Inflammatory macrophage (primary cell): Measurements from ENCODE around the gene ELP4.
"Not testable (repeated sequence)": the region's sequence is repeated elsewhere in the genome, so short reads cannot be mapped to it uniquely, and the experiment has no call there.

Experiments used
- DNase-seq, 2 donors: peaks; one replicate each; pipeline ENCODE4 v3.0.0-alpha.2; 2020 to 2022

Gene ELP4

GRCh38 chr11:31555938-31556337 lies 46.4 kb downstream of the ELP4 start:
- DNase-seq = no peak

- DNase-seq = no peak
Measured at GRCh38 chr11:31558001-31558400, 48.4 kb downstream of the ELP4 start.

- no peak for DNase-seq
Measured at GRCh38 chr11:31560842-31561476, 51.4 kb downstream of the ELP4 start.

- not testable (repeated sequence) for DNase-seq
Measured at GRCh38 chr11:31564517-31564916, 55.0 kb downstream of the ELP4 start.

- not testable (repeated sequence) for DNase-seq
Measured at GRCh38 chr11:31574133-31574532, 64.6 kb downstream of the ELP4 start.

- not testable (repeated sequence) for DNase-seq
Measured at GRCh38 chr11:31575764-31576163, 66.2 kb downstream of the ELP4 start.

- DNase-seq = not testable (repeated sequence)
Measured at GRCh38 chr11:31579412-31579811, 69.8 kb downstream of the ELP4 start.

- no peak for DNase-seq
Measured at GRCh38 chr11:31582697-31583096, 73.1 kb downstream of the ELP4 start.

- DNase-seq = no peak
Measured at GRCh38 chr11:31598454-31598853, 88.9 kb downstream of the ELP4 start.

GRCh38 chr11:31601635-31602282 lies 92.2 kb downstream of the ELP4 start:
- no peak for DNase-seq

- DNase-seq = no peak
Measured at GRCh38 chr11:31606893-31607292, 97.3 kb downstream of the ELP4 start.

- DNase-seq = no peak
Measured at GRCh38 chr11:31607914-31608313, 98.3 kb downstream of the ELP4 start.

- DNase-seq = no peak
Measured at GRCh38 chr11:31608995-31609394, 99.4 kb downstream of the ELP4 start.

- DNase-seq = no peak
Measured at GRCh38 chr11:31610544-31610943, 101.0 kb downstream of the ELP4 start.

- no peak for DNase-seq
Measured at GRCh38 chr11:31617246-31617645, 107.7 kb downstream of the ELP4 start.

GRCh38 chr11:31619980-31620379 lies 110.4 kb downstream of the ELP4 start:
- no peak for DNase-seq

- no peak for DNase-seq
Measured at GRCh38 chr11:31620434-31620833, 110.9 kb downstream of the ELP4 start.

- no peak for DNase-seq
Measured at GRCh38 chr11:31625868-31626267, 116.3 kb downstream of the ELP4 start.

GRCh38 chr11:31628111-31628510 lies 118.5 kb downstream of the ELP4 start:
- no peak for DNase-seq

- no peak for DNase-seq
Measured at GRCh38 chr11:31636983-31637382, 127.4 kb downstream of the ELP4 start.

- DNase-seq = no peak
Measured at GRCh38 chr11:31640611-31641010, 131.0 kb downstream of the ELP4 start.

GRCh38 chr11:31641477-31642062 lies 132.0 kb downstream of the ELP4 start:
- DNase-seq = peak in 1 of 2 donors; percentile 8

GRCh38 chr11:31643857-31644256 lies 134.3 kb downstream of the ELP4 start:
- DNase-seq = no peak

- no peak for DNase-seq
Measured at GRCh38 chr11:31645747-31646146, 136.2 kb downstream of the ELP4 start.
